Testis (tissue), 3 donors: ENCODE data around the gene ARIH1. TPM values are rescaled to one million over a fixed set of nuclear protein-coding genes. Genes with fewer than 3 reads are reported as not detected.

Experiments used
- DNase-seq: peaks from one replicate; pipeline ENCODE4 v3.0.0-alpha.2; 2019
- H3K27ac ChIP-seq, 2 donors: fragments of 200-600 bp; sonication (generic); one replicate each; pipeline ENCODE4 v1.5.1; 2019
- H3K27me3 ChIP-seq: fragments of 200-600 bp; sonication (generic); one replicate; pipeline ENCODE4 v1.5.1; 2019
- H3K36me3 ChIP-seq: fragments of 200-600 bp; sonication (generic); one replicate; pipeline ENCODE4 v1.5.1; 2017; ENCODE audit warnings: low read depth; ENCODE audit errors: missing control alignments
- H3K4me1 ChIP-seq: fragments of 200-600 bp; sonication (generic); one replicate; pipeline ENCODE4 v1.5.1; 2019
- H3K4me3 ChIP-seq, 2 donors: fragments of 200-600 bp; sonication (generic); one replicate each; pipeline ENCODE4 v1.5.1; 2017 to 2019
- H3K9me3 ChIP-seq: fragments of 200-600 bp; sonication (generic); one replicate; pipeline ENCODE4 v1.5.1; 2017
- CTCF ChIP-seq, 3 experiments: fragments of 450-650 bp in 2 of 3; fragments of 200-600 bp in 1 of 3; sonication (generic) in 1 of 3; IDR thresholded peaks; one replicate each; pipeline ENCODE4 v1.5.1; 2016 to 2019; ENCODE audit warnings: antibody characterized with exemption in 3 of 3, mild to moderate bottlenecking in 2 of 3, moderate library complexity in 1 of 3
- POLR2A ChIP-seq: fragments of 450-650 bp; IDR thresholded peaks from one replicate; pipeline ENCODE4 v1.6.1; 2017; ENCODE audit warnings: antibody characterized with exemption, mild to moderate bottlenecking, moderate library complexity
- WGBS, 2 donors: methylation state at CpG; one replicate each; pipeline ENCODE4 v1.1.5; 2018; 5-methylcytosine and 5-hydroxymethylcytosine counted together
- intact Hi-C: fragments of 100-400 bp; cut with DNase I; formaldehyde crosslinking; loops from one replicate; pipeline ENCODE4 v1.15.1; 2023; ENCODE audit warnings: low total_unique reads
- polyA plus RNA-seq: library from polyadenylated mRNA; stranded (reverse); fragments of 350-450 nt; fragmentation: Illumina TruSeq; extraction: RNeasy Lipid Tissue Mini Kit (QIAGEN cat#74804); gene quantifications from one replicate; pipeline ENCODE4 v1.2.3, GENCODE V29; 2014; ENCODE audit warnings: low read depth, low replicate concordance; ENCODE audit not compliant: insufficient read depth
- total RNA-seq, 2 donors: library from RNA; depleted of rRNA; stranded (reverse); fragments of >200 nt; gene quantifications; one replicate each; pipeline ENCODE4 v1.2.3, GENCODE V29; 2016

Gene ARIH1
- total and polyA plus RNA-seq, 3 donors from 2014 or later = 97.8 to 221 (median 113) TPM

GRCh38 chr15:72489943-72490554, 15.9 kb downstream of the ARIH1 start:
- H3K27ac ChIP-seq = no peak overlapping the region
- H3K4me3 ChIP-seq = no peak overlapping the region
- no peaks in the 10 kb centered on the region for H3K4me1 ChIP-seq
- no peaks in the 10 kb centered on the region for H3K9me3 ChIP-seq
- DNase-seq = no peak
- TF ChIP-seq POLR2A (no peak), CTCF (IDR thresholded peaks at IDR 0.05) (no peak)
- H3K27me3 ChIP-seq = no peaks in the 10 kb centered on the region
- intact Hi-C loops = no loop called here
- 91 to 93% methylated on average over 7 of the region's 7 CpGs for WGBS, 2 donors
- no peaks in the 10 kb centered on the region for H3K36me3 ChIP-seq

- no peak overlapping the region for H3K4me3 ChIP-seq
- no peak overlapping the region for H3K27ac ChIP-seq
- H3K4me1 ChIP-seq = no peaks in the 10 kb centered on the region
- no peaks in the 10 kb centered on the region for H3K9me3 ChIP-seq
- TF ChIP-seq POLR2A = no peak
- no peak for TF ChIP-seq CTCF (IDR thresholded peaks at IDR 0.05)
- intact Hi-C loops = no loop called here
- H3K36me3 ChIP-seq = no peaks in the 10 kb centered on the region
- DNase-seq = no peak
- WGBS, 2 donors = 47 to 67% methylated on average over 2 of the region's 2 CpGs
- H3K27me3 ChIP-seq = no peaks in the 10 kb centered on the region
Observed at GRCh38 chr15:72491768-72492167, 17.6 kb downstream of the ARIH1 start.

GRCh38 chr15:72492733-72493132, 18.6 kb downstream of the ARIH1 start:
- H3K27ac ChIP-seq = no peak overlapping the region
- TF ChIP-seq POLR2A (no peak), CTCF (IDR thresholded peaks at IDR 0.05) (no peak)
- H3K36me3 ChIP-seq = no peaks in the 10 kb centered on the region
- H3K27me3 ChIP-seq = no peaks in the 10 kb centered on the region
- H3K4me3 ChIP-seq = no peak overlapping the region
- no peaks in the 10 kb centered on the region for H3K9me3 ChIP-seq
- H3K4me1 ChIP-seq = no peaks in the 10 kb centered on the region
- intact Hi-C loops = no loop called here
- DNase-seq = no peak

DNA sequence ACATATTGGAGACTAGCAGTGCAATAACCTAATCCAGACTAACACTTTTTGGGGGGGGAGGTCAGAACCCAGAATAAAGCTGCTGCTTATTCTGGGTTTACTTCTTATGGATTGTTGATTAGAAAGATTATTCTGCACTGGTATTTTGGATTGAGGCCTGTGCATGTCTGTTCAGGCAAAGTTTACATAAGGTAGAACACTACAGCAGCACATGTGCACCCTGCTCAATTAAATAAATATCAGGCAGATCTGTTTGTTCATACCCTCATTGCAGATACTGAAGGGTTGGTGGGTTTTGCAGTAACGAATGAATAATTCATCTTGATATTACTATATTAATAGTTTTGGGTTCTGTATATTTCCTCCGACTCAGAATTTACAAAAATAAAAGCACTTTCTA, 19.1 kb downstream of the ARIH1 start:
- intact Hi-C loops = no loop called here
- H3K9me3 ChIP-seq = no peaks in the 10 kb centered on the region
- no peaks in the 10 kb centered on the region for H3K4me1 ChIP-seq
- no peaks in the 10 kb centered on the region for H3K36me3 ChIP-seq
- DNase-seq = no peak
- H3K27ac ChIP-seq = no peak overlapping the region
- H3K27me3 ChIP-seq = no peaks in the 10 kb centered on the region
- TF ChIP-seq POLR2A (no peak), CTCF (IDR thresholded peaks at IDR 0.05) (no peak)
- H3K4me3 ChIP-seq = no peak overlapping the region
- 62 to 68% methylated on average over 2 of the region's 2 CpGs for whole genome bisulfite sequencing, 2 donors

- Histone ChIP-seq H3K4me3 (no peak overlapping the region), H3K9me3 (no peaks in the 10 kb centered on the region), H3K27ac (no peak overlapping the region), H3K4me1 (no peaks in the 10 kb centered on the region), H3K36me3 (no peaks in the 10 kb centered on the region), H3K27me3 (no peaks in the 10 kb centered on the region)
- DNase-seq = no peak
- TF ChIP-seq CTCF (IDR thresholded peaks at IDR 0.05) (no peak), POLR2A (no peak)
- intact Hi-C loops = no loop called here
- 91 to 93% methylated on average over 3 of the region's 3 CpGs for WGBS, 2 donors
Observed at GRCh38 chr15:72495007-72495406, 20.9 kb downstream of the ARIH1 start.
